H9 (cell line): Measurements from ENCODE around the gene SLC44A2. TPM values are rescaled to one million over a fixed set of nuclear protein-coding genes. Genes with fewer than 3 reads are reported as not detected.

ENCODE experiments used
- DNase-seq: peaks from one replicate; pipeline ENCODE4 v3.0.0-alpha.2; 2017
- H2AFZ ChIP-seq: one replicate; pipeline ENCODE4 v1.6.1; 2013; ENCODE audit warnings: mild to moderate bottlenecking, low read length, control low read depth, moderate library complexity
- H2AK5ac ChIP-seq: 2 replicates; pipeline ENCODE4 v1.6.1; 2013; ENCODE audit warnings: low read length, control low read depth, mixed read lengths; ENCODE audit not compliant: insufficient read length
- H2BK120ac ChIP-seq: one replicate; pipeline ENCODE4 v1.6.1; 2013; ENCODE audit warnings: low read depth, mild to moderate bottlenecking, low read length, control low read depth, inconsistent platforms; ENCODE audit not compliant: poor library complexity, severe bottlenecking
- H2BK12ac ChIP-seq: 2 replicates; pipeline ENCODE4 v1.6.1; 2013; ENCODE audit warnings: low read length, control low read depth, mixed read lengths, low read depth; ENCODE audit not compliant: insufficient read length
- H2BK15ac ChIP-seq: 2 replicates; pipeline ENCODE4 v1.6.1; 2013; ENCODE audit warnings: low read depth, low read length, control low read depth
- H2BK20ac ChIP-seq: one replicate; pipeline ENCODE4 v1.6.1; 2013; ENCODE audit warnings: low read depth, mild to moderate bottlenecking, low read length, control low read depth, inconsistent platforms; ENCODE audit not compliant: poor library complexity, severe bottlenecking
- H2BK5ac ChIP-seq: 2 replicates; pipeline ENCODE4 v1.6.1; 2013; ENCODE audit warnings: low read length, control low read depth, mixed read lengths; ENCODE audit not compliant: insufficient read length
- H3K14ac ChIP-seq: 2 replicates; pipeline ENCODE4 v1.6.1; 2013; ENCODE audit warnings: low read length, control low read depth; ENCODE audit not compliant: insufficient read depth
- H3K18ac ChIP-seq: 2 replicates; pipeline ENCODE4 v1.6.1; 2013; ENCODE audit warnings: low read depth, mild to moderate bottlenecking, mixed read lengths, low read length, control low read depth; ENCODE audit not compliant: insufficient read length
- H3K23ac ChIP-seq: 2 replicates; pipeline ENCODE4 v1.6.1; 2013; ENCODE audit warnings: low read length, control low read depth, mixed read lengths, low read depth; ENCODE audit not compliant: insufficient read length
- H3K23me2 ChIP-seq: 2 replicates; pipeline ENCODE4 v1.6.1; 2013; ENCODE audit warnings: low read depth, mild to moderate bottlenecking, mixed read lengths, low read length, control low read depth; ENCODE audit not compliant: insufficient read length, poor library complexity, severe bottlenecking
- H3K27ac ChIP-seq: 2 replicates; pipeline ENCODE4 v1.5.1; 2013; ENCODE audit warnings: low read length, control low read depth, mixed read lengths, low read depth; ENCODE audit not compliant: insufficient read length
- H3K27me3 ChIP-seq: 2 replicates; pipeline ENCODE4 v1.6.1; 2013; ENCODE audit warnings: low read length, control low read depth, inconsistent platforms; ENCODE audit not compliant: insufficient read depth
- H3K4ac ChIP-seq: 2 replicates; pipeline ENCODE4 v1.6.1; 2013; ENCODE audit warnings: low read depth, mild to moderate bottlenecking, control low read depth, inconsistent platforms, low read length, moderate library complexity
- H3K4me1 ChIP-seq: 2 replicates; pipeline ENCODE4 v1.6.1; 2013; ENCODE audit warnings: low read length, control low read depth, inconsistent platforms; ENCODE audit not compliant: insufficient read depth
- H3K4me2 ChIP-seq: 2 replicates; pipeline ENCODE4 v1.6.1; 2013; ENCODE audit warnings: low read length, control low read depth, mixed read lengths; ENCODE audit not compliant: insufficient read length, insufficient read depth
- H3K56ac ChIP-seq: 2 replicates; pipeline ENCODE4 v1.6.1; 2013; ENCODE audit warnings: low read depth, mild to moderate bottlenecking, mixed read lengths, low read length, control low read depth; ENCODE audit not compliant: insufficient read length
- H3K79me1 ChIP-seq: 2 replicates; pipeline ENCODE4 v1.6.1; 2013; ENCODE audit warnings: low read depth, mild to moderate bottlenecking, moderate library complexity, low read length, control low read depth, inconsistent platforms; ENCODE audit not compliant: insufficient read depth, poor library complexity, severe bottlenecking
- H3K79me2 ChIP-seq: 2 replicates; pipeline ENCODE4 v1.6.1; 2013; ENCODE audit warnings: low read length, control low read depth, inconsistent platforms; ENCODE audit not compliant: insufficient read depth
- H3K9ac ChIP-seq: 2 replicates; pipeline ENCODE4 v1.6.1; 2013; ENCODE audit warnings: low read length, control low read depth, mixed read lengths; ENCODE audit not compliant: insufficient read length; ENCODE audit errors: extremely low read depth
- H3K9me3 ChIP-seq: one replicate; pipeline ENCODE4 v1.6.1; 2013; ENCODE audit warnings: low read depth, low read length, inconsistent platforms; ENCODE audit not compliant: control insufficient read depth
- H3T11ph ChIP-seq: one replicate; pipeline ENCODE4 v1.6.1; 2013; ENCODE audit warnings: mild to moderate bottlenecking, low read length, control low read depth, inconsistent platforms
- H4K20me1 ChIP-seq: one replicate; pipeline ENCODE4 v1.6.1; 2013; ENCODE audit not compliant: control insufficient read depth, insufficient read length, insufficient read depth
- H4K5ac ChIP-seq: 2 replicates; pipeline ENCODE4 v1.6.1; 2013; ENCODE audit warnings: low read depth, mild to moderate bottlenecking, mixed read lengths, low read length, control low read depth; ENCODE audit not compliant: insufficient read length
- H4K8ac ChIP-seq: replicated peaks from 2 replicates; pipeline ENCODE4 v1.6.1; 2013; ENCODE audit warnings: low read length, control low read depth, mixed read lengths, low read depth; ENCODE audit not compliant: insufficient read length
- H4K91ac ChIP-seq: 2 replicates; pipeline ENCODE4 v1.6.1; 2013; ENCODE audit warnings: low read depth, mild to moderate bottlenecking, moderate library complexity, mixed read lengths, low read length, control low read depth; ENCODE audit not compliant: insufficient read length
- H3K27ac Mint-ChIP-seq, 3 experiments: 2 replicates in 2 of 3; 3 replicates in 1 of 3; pipeline ENCODE4 v1.8.0; 2020 to 2021; ENCODE audit warnings: mixed read lengths in 3 of 3, mild to moderate bottlenecking in 1 of 3, moderate library complexity in 1 of 3
- H3K27me3 Mint-ChIP-seq: 2 replicates; pipeline ENCODE4 v1.8.0; 2021; ENCODE audit warnings: low read depth, mild to moderate bottlenecking, moderate library complexity, mixed read lengths
- H3K36me3 Mint-ChIP-seq, 3 experiments: 2 replicates in 2 of 3; 3 replicates in 1 of 3; pipeline ENCODE4 v1.8.0; 2020 to 2021; ENCODE audit warnings: low read depth in 3 of 3, mixed read lengths in 3 of 3; ENCODE audit not compliant: insufficient read depth in 1 of 3
- H3K4me1 Mint-ChIP-seq, 2 experiments: 2 replicates each; pipeline ENCODE4 v1.8.0; 2020; ENCODE audit warnings: mixed read lengths in 2 of 2
- H3K4me3 Mint-ChIP-seq, 2 experiments: 2 replicates in 1 of 2; 3 replicates in 1 of 2; pipeline ENCODE4 v1.8.0; 2020 to 2021; ENCODE audit warnings: mild to moderate bottlenecking in 2 of 2, mixed read lengths in 2 of 2, moderate library complexity in 1 of 2
- H3K9me3 Mint-ChIP-seq, 2 experiments: 2 replicates in 1 of 2; 3 replicates in 1 of 2; pipeline ENCODE4 v1.8.0; 2020; ENCODE audit warnings: mild to moderate bottlenecking in 2 of 2, mixed read lengths in 2 of 2, moderate library complexity in 1 of 2
- WGBS: extraction: QIAGEN DNeasy Blood & Tissue Kit; methylation state at CpG from one replicate; pipeline ENCODE4 v1.1.7; 2013; ENCODE audit warnings: missing lambda C conversion rate, low lambda C conversion rate, mixed read lengths; ENCODE audit not compliant: insufficient read length; ENCODE audit errors: extremely low coverage; 5-methylcytosine and 5-hydroxymethylcytosine counted together
- total RNA-seq: library from RNA; stranded (reverse); gene quantifications from 2 replicates; pipeline ENCODE4 v1.2.1, GENCODE V29; 2021
- TF ChIP-seq, protein P1 (sequence below): fragments of 200-600 bp; sonication (generic); conservative IDR thresholded peaks from 3 replicates; pipeline ENCODE4 v1.8.0; 2021; ENCODE audit warnings: antibody characterized with exemption, mild to moderate bottlenecking

The SLC44A2 gene
- total RNA-seq, 1 experiment from 2014 or later = 121 TPM

DNA sequence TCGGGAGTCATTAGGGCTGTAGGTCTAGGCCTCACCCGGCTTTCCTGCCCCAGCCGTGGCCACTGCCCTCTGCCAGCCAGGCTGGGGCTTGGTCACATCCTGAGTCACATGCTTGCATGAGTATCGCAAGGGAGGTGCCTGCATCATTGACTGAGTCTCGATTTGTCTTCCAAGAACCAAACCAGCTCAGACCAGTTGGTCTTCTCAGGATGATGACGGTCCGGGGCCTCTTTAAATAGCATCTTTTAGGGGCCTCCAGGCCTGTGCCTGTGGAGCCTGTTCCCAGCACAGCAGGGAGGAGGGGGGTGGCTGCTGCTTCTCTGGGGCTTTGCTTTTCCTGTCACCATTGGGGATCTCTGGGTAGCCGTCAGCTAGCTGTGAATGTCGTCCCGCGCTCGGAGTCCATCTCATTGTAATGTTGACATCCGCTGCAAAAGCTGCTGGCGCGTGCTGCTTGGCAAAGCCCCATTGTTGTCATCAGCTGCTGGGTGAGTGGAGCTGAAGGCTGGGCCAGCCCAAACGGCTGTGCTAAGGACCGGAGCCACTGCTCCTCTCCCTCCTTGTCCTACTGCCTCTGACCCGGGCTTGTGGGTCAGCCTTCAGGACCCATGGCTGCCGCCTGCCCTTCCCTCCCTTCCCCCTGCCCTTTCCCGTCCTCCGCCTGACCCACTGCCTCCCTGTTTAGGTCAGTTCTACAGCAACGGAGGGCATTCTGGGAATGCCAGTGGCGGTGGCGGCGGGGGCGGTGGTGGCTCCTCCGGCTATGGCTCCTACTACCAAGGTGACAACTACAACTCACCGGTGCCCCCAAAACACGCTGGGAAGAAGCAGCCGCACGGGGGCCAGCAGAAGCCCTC, 61.5 kb downstream of the SLC44A2 start:
- H3K4me3 Mint-ChIP-seq = no peak overlapping the region
- Histone ChIP-seq H3K9me3 (no peaks in the 10 kb centered on the region), H4K5ac (no peak overlapping the region), H4K8ac (no peak overlapping the region), H3K27ac (no peak overlapping the region), H3K79me1 (peaks cover 3% of the 10 kb centered on the region), H4K91ac (no peak overlapping the region), H3K18ac (no peak overlapping the region), H2BK5ac (no peak overlapping the region), H3K23me2 (no peaks in the 10 kb centered on the region), H3T11ph (no peak overlapping the region), H3K4me1 (no peaks in the 10 kb centered on the region), H3K27me3 (no peaks in the 10 kb centered on the region), H2BK20ac (no peak overlapping the region), H2AFZ (no peak overlapping the region), H2BK12ac (no peak overlapping the region), H3K56ac (no peak overlapping the region), H3K4me2 (no peak overlapping the region), H3K14ac (no peak overlapping the region; the same call in 1 of the 2 replicates), H2AK5ac (no peak overlapping the region), H3K9ac (no peak overlapping the region), H3K4ac (no peak overlapping the region), H2BK120ac (no peak overlapping the region), H3K79me2 (no peaks in the 10 kb centered on the region), H2BK15ac (no peak overlapping the region), H3K23ac (no peak overlapping the region), H4K20me1 (peaks cover 3% of the 10 kb centered on the region)
- DNase-seq = no peak
- no peak overlapping the region; a peak in 2 of 7 replicates for H3K27ac Mint-ChIP-seq
- WGBS = no CpG with 5 or more reads among the region's 31 CpGs
- TF ChIP-seq, protein P1, sequence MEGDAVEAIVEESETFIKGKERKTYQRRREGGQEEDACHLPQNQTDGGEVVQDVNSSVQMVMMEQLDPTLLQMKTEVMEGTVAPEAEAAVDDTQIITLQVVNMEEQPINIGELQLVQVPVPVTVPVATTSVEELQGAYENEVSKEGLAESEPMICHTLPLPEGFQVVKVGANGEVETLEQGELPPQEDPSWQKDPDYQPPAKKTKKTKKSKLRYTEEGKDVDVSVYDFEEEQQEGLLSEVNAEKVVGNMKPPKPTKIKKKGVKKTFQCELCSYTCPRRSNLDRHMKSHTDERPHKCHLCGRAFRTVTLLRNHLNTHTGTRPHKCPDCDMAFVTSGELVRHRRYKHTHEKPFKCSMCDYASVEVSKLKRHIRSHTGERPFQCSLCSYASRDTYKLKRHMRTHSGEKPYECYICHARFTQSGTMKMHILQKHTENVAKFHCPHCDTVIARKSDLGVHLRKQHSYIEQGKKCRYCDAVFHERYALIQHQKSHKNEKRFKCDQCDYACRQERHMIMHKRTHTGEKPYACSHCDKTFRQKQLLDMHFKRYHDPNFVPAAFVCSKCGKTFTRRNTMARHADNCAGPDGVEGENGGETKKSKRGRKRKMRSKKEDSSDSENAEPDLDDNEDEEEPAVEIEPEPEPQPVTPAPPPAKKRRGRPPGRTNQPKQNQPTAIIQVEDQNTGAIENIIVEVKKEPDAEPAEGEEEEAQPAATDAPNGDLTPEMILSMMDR = no peak
- H3K36me3 Mint-ChIP-seq = peaks cover 56 to 98% (median 97%) of the 10 kb centered on the region in 3 experiments; a peak in 6 of 7 replicates
- H3K27me3 Mint-ChIP-seq = peaks cover 5% of the 10 kb centered on the region
- H3K4me1 Mint-ChIP-seq = peaks cover 3 to 9% of the 10 kb centered on the region in 2 experiments
- no peaks in the 10 kb centered on the region for H3K9me3 Mint-ChIP-seq
